HG03439 (cell line): ENCODE results near the gene PRG2.
"Not testable (repeated sequence)": the region's sequence is repeated elsewhere in the genome, so short reads cannot be mapped to it uniquely, and the experiment has no call there.

Source experiments
- ATAC-seq: cut with Tn5 transposase; IDR thresholded peaks from one replicate; pipeline ENCODE4 v1.9.1; 2021; ENCODE audit warnings: mild to moderate bottlenecking, moderate library complexity; ENCODE audit not compliant: unreplicated experiment

Gene PRG2

GRCh38 chr11:57348636-57349313 lies 41.7 kb downstream of the PRG2 start:
- no peak for ATAC-seq

- no peak for ATAC-seq
Observed at GRCh38 chr11:57348052-57348451, 42.4 kb downstream of the PRG2 start.

DNA sequence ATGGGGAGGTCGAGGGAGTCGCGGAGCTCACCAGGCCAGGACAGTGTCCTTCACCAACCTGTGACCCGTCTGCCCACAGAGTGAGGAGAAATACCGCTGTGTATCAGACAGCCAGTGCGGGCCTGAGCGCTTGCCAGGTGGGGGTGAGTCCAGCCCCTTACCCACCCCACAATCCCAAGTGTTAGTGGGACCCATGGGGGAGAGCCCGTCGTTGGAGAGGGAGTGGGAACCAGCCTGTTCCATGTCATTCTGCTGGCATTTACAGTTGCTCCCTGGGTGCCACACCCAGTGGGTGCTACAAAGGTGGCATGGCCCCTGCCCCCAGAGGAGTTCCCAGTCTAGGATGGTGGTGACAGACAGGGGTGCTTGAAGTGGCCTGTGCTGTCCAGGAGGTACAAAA lies 43.1 kb downstream of the PRG2 start:
- ATAC-seq, result no peak

GRCh38 chr11:57345555-57346211 lies 44.8 kb downstream of the PRG2 start:
- no peak for ATAC-seq

- ATAC-seq, result no peak
Observed at GRCh38 chr11:57344826-57345225, 45.6 kb downstream of the PRG2 start.

- no peak for ATAC-seq
Observed at GRCh38 chr11:57343825-57344224, 46.6 kb downstream of the PRG2 start.

DNA sequence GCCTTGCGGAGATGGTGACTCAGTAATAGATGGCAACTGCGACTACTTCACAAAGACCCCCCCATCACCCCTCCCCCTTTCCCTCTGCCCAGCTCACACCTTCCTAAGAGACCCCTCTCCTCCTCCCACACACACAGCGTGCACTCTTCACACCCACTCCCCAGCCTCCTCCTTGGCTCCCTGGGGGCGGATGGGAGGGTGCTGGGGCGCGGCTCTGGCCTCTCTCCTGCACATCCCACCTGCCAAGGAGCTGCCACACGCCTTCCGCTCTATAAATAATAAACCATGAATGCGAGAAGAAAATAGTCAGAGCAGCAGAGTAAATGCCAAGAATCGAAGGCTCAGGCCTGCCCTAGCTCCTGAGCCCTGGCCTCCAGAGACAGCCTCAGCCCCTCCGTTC lies 47.7 kb downstream of the PRG2 start:
- no peak for ATAC-seq

- ATAC-seq, result no peak
Observed at GRCh38 chr11:57341250-57341808, 49.1 kb downstream of the PRG2 start.

DNA sequence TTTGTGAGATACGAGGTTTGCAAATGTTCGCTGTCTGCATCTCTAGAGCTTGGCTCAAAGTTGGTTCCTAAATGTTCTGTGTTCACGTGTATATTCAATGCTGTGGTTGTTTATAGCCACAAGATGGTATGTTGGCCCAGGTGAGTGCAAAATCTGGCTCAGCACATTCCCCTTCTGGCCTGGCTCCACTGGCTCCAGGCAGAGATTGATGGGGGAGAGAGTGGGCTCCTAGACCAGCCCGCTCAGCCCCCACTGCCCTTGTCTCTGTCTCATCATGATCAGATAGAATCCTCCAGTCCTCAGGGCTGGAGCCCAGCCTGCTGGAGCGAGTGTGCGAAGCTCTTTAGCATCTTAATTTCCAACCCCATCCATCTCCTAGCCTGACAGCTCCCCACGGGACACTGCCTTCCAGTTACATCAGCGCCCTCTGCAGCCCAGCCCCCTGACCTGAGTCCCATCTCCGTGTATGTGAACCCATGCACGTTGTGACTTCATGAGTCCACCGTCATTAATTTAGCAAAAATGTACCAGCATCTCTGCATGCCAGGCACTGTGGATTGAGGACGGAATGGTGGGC lies 50.3 kb downstream of the PRG2 start:
- no peak for ATAC-seq

DNA sequence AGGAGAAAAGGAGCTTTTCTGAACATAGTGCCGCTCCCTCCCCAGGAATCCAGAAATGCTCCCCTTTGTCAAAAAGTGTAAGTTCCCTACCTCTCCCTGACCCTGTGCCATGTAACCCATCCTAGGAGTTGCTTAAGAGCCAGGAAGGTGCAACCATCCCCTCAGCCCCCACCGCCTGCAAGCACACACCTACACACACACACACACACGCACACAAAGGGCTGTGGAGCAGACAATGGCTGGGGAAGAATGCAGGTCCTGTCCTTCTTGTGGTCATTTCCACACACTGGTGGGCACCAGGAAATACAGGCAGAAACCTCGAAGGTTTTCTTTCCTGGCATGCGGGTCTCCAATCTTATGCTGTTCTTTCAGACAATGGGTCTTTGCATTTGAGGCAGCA lies 51.1 kb downstream of the PRG2 start:
- no peak for ATAC-seq

DNA sequence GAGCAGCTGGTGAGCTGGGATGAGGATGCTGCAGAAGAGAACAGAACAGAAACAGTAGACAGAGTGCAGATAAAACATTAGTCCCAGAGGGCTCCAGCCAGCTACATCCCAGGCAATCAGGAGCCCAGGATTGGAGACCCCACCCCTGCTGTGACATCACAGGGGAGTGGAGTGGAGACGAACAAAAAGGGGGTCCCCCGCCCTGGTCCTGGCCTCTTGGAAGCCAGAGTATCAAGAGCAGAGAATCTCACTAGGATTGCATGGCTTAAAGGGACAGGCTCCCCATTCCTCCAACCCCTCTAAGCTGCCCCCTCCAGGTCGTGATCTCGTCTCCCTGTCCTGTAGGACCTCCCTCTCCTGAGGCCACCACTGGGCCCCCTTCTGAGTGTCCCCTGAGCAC lies 52.3 kb downstream of the PRG2 start, which contains the start of gene P2RX3:
Gene P2RX3, plus strand, starts transcription at position 211 of the 400 bp plus-strand sequence. CDS start 199 bp downstream, outside the sequence.
- no peak for ATAC-seq

DNA sequence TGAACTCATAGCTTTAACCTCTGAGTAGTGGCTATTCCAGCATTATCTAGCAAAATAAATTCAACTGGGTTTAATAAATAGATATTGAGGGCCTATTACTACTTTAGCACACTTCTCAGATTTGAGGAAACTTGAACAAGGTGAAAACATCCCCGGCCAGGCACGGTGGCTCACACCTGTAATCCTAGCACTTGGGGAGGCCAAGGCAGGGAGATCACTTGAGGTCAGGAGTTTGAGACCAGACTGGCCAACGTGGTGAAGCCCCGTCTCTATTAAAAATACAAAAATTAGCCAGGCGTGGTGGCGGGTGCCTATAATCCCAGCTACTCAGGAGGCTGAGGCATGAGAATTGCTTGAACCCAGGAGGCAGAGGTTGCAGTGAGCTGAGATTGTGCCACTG lies 53.6 kb downstream of the PRG2 start:
- not testable (repeated sequence) for ATAC-seq
